CD4-positive, alpha-beta T cell treated with Interleukin-15 for 1 hour (primary cell): Measurements from ENCODE around the gene RPE.

Experiments used
- DNase-seq: peaks from one replicate; pipeline ENCODE4 v3.0.0-alpha.2; 2020

Gene RPE

GRCh38 chr2:210003359-210003758 is 921 bp downstream of the RPE start:
- DNase-seq, result no peak

GRCh38 chr2:210004881-210005280 is 2.4 kb downstream of the RPE start:
- no peak for DNase-seq

DNA sequence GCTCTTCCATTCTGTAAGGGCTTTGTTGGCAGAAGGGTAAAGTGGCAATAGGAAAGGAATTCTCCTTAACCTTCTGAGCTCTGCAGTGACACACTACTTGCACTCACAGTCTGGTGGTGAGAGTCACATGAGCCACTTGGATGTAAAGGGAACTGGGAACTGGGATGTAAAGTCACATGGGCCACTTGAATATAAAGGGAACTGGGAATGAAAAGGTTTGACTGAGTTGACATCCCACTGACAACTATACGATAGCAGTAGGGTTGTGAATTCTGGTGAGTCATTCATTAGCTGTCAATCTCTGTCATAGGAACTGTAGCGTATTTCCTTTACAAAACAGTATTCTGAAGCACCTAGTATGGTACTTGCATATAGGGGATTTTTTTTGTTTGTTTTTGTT is 5.5 kb downstream of the RPE start:
- DNase-seq, result no peak

DNA sequence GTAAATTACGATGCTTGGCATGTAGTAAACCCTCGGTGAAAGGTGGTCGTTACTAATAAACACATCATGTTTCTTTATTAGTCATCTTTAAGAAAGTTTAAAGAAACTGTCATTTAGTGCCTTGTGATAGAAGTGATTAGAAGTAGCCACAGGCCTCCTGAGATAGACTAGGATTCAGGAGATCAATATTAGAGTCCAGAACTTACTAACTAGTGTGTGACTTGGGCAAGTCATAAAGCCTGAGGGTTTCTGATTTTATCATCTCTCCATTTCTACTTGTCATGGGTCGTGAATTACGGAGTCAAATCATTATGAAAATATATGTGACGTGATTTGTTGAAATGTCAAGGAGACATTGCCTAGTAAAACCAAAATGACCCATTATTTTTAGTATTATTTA is 6.7 kb downstream of the RPE start:
- DNase-seq, result no peak

DNA sequence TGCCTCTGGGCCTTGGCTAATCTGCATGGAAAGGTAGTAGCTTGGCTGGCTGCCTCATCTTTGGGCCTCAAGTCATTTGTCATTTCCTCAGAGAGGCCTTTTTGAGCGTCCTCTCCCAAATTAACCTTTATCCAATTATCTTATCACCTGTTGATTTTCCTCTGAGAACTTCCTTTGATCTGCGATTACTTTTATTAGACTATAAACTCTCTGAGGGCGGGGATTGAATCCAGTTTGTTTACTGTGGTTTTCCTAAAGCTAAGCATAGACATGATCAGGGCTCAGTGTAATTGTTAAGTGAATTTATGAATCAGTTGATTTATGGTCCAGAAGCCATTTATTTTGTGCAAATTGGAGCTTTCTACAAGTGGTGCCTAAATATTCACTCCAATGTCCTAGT is 7.5 kb downstream of the RPE start:
- no peak for DNase-seq

GRCh38 chr2:210020138-210020537 is 17.7 kb downstream of the RPE start:
- DNase-seq, result no peak

- no peak for DNase-seq
Measured at GRCh38 chr2:210022824-210023223, 20.4 kb downstream of the RPE start.

GRCh38 chr2:210027608-210028007 is 25.2 kb downstream of the RPE start:
- DNase-seq, result no peak

DNA sequence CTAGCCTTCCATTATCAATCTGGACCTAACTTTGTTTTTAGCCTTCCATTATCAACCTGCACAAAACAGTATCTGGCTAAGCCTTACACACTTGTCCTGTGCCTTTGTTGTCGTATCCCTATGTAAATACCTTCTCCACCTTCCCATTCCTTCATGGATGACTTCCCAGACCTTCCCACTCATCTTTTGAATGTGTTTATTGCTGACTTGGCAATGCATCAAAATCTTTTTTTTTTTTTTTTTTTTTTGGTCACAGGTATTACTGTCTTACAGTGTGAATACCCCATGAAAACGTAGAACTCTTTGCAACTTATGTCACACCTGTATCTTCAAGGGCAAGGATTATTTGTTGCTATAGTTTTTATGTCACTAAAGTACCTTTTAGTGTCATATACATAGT is 25.7 kb downstream of the RPE start:
- no peak for DNase-seq

DNA sequence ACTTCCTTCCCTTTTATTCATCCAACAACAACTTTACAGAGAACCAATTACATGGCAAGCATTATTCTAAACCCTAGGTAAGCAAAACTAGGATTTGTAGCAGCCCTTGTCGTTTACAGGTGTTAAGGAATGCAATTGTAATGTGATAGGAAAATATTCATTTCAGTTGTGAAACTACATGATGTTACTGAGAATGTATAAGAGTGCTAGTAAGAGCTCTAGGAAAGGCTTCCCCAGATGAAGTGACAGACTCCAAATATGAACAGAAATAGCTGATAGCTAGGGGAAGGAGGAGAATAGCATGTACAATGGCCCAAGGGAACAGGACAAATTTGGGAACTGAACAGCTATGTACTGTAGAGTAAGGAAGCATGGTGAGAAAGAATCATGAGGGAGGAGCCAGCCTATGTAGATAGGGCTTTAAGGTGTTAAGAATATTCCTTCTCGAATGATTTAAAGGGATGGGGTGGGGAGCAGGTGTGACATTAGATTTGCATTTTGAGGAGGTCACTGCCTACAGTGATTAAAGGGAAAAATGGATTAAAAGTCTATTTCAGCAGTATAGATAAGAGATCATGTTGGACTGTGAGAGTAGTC is 31.7 kb downstream of the RPE start:
- no peak for DNase-seq

GRCh38 chr2:210035679-210036078 is 33.2 kb downstream of the RPE start:
- DNase-seq, result no peak

DNA sequence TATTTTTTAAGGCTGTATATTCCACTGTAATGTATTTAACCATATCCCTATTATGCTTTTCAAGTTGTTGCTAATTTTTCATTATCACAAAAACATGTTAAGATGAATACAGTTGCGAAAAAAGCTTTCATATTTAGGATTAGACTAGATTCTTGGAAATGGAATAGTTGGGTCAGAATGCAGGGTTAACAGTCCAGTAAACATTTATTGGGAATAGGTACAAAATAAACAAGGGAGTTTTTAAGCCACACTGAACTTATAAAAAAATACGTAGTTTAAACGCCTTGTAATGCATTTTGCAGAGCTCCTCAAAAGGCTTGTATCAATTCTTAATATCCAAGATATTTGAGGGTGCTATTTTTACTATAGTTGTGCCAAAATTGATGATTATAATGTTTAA is 35.6 kb downstream of the RPE start:
- no peak for DNase-seq

DNA sequence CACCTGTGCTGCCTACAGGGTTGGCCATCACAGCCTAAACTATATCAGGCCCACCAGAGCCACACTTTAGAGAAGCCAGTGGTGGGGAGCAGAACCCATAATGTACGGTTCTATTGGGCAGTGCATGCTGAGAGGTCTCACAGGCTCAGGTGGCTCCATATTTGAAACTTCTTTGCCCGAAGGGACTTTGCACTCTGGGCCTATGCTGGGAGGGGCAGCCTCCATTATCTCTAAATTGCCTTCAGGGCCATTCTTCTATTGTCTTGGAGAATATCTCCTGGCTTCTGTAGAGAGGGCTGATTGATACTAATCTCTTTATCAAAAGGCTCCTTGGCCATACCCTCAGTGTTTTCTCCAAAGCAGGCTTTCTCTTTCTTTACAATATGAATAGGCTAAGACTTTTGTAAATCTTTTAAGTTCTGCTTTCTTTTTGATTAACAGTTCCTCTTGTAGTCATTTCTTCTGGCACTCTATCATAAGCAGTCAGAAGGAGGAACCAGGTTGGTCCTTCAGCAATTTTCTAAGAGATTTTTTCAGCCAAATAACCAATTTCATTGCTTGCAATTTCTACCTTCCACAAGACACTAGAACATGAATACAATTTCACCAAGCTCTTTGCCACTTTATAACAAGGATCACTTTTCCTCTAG is 44.5 kb downstream of the RPE start:
- no peak for DNase-seq

- no peak for DNase-seq
Measured at GRCh38 chr2:210049831-210050230, 47.4 kb downstream of the RPE start.

- DNase-seq, result no peak
Measured at GRCh38 chr2:210050885-210051284, 48.4 kb downstream of the RPE start.

- no peak for DNase-seq
Measured at GRCh38 chr2:210054696-210055095, 52.3 kb downstream of the RPE start.

GRCh38 chr2:210055825-210056224 is 53.4 kb downstream of the RPE start:
- DNase-seq, result no peak

- DNase-seq, result no peak
Measured at GRCh38 chr2:210063306-210063705, 60.9 kb downstream of the RPE start.
